GM12873 (cell line): ENCODE measurements around the gene NWD2.

Experiments
- TF ChIP-seq, protein P1 (sequence below): IDR thresholded peaks from 2 replicates; pipeline ENCODE4 v1.5.1; 2012; ENCODE audit warnings: low read depth, mild to moderate bottlenecking, moderate library complexity, low read length, control low read depth; ENCODE audit not compliant: insufficient read depth; ENCODE audit errors: missing control alignments

The NWD2 gene

DNA sequence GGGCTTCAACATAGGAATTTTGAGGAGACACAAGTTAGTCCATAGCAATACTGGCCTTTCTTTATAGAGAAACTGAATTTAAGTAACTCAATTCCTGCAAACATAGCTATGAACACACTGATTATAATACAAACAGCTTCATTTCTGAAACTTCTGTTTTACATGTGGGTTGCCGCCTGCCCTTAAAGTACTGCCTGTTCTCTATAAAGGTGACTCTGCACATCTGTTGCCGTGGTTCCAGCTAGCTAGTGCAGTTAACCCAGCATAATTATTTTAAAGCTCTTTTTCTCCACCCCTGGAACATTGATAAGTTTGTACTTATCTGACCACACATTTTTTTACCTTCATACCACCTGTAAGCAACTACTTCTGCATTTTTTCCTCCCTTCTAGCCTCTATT is 177.6 kb downstream of the NWD2 start:
- TF ChIP-seq, protein P1, sequence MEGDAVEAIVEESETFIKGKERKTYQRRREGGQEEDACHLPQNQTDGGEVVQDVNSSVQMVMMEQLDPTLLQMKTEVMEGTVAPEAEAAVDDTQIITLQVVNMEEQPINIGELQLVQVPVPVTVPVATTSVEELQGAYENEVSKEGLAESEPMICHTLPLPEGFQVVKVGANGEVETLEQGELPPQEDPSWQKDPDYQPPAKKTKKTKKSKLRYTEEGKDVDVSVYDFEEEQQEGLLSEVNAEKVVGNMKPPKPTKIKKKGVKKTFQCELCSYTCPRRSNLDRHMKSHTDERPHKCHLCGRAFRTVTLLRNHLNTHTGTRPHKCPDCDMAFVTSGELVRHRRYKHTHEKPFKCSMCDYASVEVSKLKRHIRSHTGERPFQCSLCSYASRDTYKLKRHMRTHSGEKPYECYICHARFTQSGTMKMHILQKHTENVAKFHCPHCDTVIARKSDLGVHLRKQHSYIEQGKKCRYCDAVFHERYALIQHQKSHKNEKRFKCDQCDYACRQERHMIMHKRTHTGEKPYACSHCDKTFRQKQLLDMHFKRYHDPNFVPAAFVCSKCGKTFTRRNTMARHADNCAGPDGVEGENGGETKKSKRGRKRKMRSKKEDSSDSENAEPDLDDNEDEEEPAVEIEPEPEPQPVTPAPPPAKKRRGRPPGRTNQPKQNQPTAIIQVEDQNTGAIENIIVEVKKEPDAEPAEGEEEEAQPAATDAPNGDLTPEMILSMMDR: no peak

- TF ChIP-seq, protein P1: no peak
These were observed 178.1 kb downstream of the NWD2 start for GRCh38 chr4:37422638-37423037.

DNA sequence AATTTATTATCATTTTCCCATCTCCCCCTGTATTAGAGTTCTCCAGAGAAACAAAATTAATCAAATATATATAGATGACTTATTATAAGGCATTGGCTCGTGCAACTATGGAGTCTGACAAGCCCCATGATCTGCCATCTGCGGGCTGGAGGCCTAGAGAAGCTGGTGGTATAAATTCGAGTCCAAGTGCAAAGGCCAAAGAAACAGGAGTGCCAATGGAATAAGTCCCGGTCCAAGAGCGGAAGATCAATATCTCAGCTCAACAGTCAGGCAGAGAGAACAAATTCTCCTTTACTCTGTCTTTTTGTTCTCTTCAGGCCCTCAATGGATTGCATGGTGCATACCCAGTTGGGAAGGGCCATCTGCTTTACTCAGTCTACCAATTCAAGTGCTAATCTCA is 178.8 kb downstream of the NWD2 start:
- TF ChIP-seq, protein P1: no peak

GRCh38 chr4:37424753-37425152 is 180.2 kb downstream of the NWD2 start:
- TF ChIP-seq, protein P1: no peak

- TF ChIP-seq, protein P1: no peak
These were observed 181.3 kb downstream of the NWD2 start for GRCh38 chr4:37425857-37426256.

- TF ChIP-seq, protein P1: no peak
These were observed 182.7 kb downstream of the NWD2 start for GRCh38 chr4:37427193-37427592.

GRCh38 chr4:37429906-37430305 is 185.4 kb downstream of the NWD2 start:
- TF ChIP-seq, protein P1: no peak
